GM12865 (cell line): ENCODE measurements around the gene MRTFB.

Source experiments
- DNase-seq: peaks from one replicate; pipeline ENCODE4 v3.0.0; 2010; ENCODE audit warnings: low read depth
- H3K4me3 ChIP-seq: 2 replicates; pipeline ENCODE4 v1.5.1; 2011; ENCODE audit warnings: mild to moderate bottlenecking, low read depth, low read length, control low read depth
- CTCF ChIP-seq: IDR thresholded peaks from 2 replicates; pipeline ENCODE4 v1.5.1; 2011; ENCODE audit warnings: low read length, control low read depth, low read depth, inconsistent platforms; ENCODE audit not compliant: insufficient read depth; ENCODE audit errors: missing control alignments

MRTFB gene

GRCh38 chr16:14249291-14250032 is 178.3 kb downstream of the MRTFB start:
- TF ChIP-seq CTCF: peak; percentile 86
- peak; percentile 66 for DNase-seq
- no peak overlapping the region for H3K4me3 ChIP-seq

DNA sequence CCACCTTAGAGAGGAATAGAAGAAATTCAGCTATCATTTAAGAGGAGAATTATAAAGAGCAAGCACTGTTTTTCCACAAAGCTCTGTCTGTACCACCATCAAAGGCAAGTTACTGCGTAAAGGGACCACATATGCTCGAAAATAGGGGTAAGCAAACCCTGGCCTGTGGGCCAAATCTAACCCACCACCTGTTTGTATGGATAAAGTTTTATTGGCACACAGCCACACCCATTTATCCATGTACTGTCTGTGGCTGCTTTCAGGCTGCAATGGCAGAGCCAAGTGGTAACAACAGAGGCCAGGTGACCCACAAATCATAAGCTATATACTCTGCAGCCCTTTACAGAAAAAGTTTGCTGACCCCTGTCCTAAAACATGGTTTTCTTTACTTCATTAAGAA is 180.3 kb downstream of the MRTFB start:
- no peak for TF ChIP-seq CTCF
- DNase-seq: no peak
- H3K4me3 ChIP-seq: no peak overlapping the region

- TF ChIP-seq CTCF: no peak
- no peak for DNase-seq
- H3K4me3 ChIP-seq: no peak overlapping the region
Measured at GRCh38 chr16:14252860-14253259, 181.7 kb downstream of the MRTFB start.

- no peak for DNase-seq
- H3K4me3 ChIP-seq: no peak overlapping the region
- TF ChIP-seq CTCF: no peak
Measured at GRCh38 chr16:14263011-14263410, 191.9 kb downstream of the MRTFB start.

GRCh38 chr16:14263769-14264168 is 192.7 kb downstream of the MRTFB start:
- H3K4me3 ChIP-seq: no peak overlapping the region
- DNase-seq: no peak
- TF ChIP-seq CTCF: no peak

- no peak overlapping the region for H3K4me3 ChIP-seq
- no peak for DNase-seq
- no peak for TF ChIP-seq CTCF
Measured at GRCh38 chr16:14264327-14264943, 193.3 kb downstream of the MRTFB start.
